Measurements from ENCODE around the gene KPNA6.
"Not testable (repeated sequence)": the region's sequence is repeated elsewhere in the genome, so short reads cannot be mapped to it uniquely, and the experiment has no call there.

The KPNA6 gene

DNA sequence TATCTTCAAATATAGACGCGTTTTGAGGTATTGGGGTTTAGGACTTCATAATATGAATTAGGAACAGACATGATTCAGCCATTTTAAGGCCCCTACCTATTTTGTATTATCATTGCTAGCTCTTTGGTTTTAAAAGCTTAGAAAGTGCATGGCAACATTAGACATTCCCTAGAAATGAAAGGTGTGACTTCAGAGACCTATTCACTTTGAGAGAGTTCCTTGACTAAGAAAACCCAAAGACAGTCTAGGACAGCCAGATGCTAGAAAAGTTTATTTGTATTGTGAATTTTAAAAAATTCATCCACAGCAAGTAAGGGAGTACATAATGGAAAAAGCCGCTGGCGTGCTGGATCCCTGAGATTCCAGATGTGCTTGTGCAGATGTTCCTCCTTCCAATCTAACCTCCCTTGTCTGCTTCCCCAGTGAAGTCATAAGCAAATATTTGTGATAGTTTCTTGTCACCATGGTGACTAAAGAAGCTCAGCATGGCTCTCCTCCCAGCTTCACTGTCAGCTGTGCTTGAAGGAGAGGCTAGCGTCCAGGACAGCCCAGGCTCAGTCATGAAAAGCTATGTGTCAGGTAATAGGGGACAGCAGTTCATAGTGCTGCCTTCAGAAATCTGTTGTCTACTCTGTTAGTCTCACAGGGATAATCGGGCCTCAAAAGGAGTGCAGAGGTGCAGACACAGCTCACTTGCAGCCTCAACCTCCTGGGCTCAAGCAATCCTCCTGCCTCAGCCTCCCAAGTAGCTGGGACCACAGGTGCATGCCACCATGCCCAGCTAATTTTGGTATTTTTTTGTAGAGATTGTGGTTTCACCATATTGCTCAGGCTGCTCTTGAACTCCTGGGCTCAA, 34.8 kb downstream of the KPNA6 start:
- no peak for DNase-seq (ENCODE audit: low spot score)

DNA sequence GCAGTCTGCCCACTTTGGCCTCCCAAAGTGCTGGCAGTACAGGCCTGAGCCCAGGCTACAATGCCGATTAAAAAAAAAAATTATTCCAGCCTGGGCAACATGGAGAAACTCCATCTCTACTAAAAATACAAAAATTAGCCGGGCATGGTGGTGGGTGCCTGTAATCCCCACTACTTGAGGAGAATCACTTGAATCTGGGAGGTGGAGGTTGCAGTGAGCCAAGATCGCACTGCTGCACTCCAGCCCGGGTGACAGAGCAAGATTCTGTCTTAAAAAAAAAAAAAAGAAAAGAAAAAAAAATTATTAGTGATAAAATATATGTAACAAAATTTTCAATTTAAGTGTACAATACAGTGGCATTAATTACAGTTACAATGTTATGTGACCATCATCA, 35.4 kb downstream of the KPNA6 start:
- DNase-seq (ENCODE audit: low spot score): not testable (repeated sequence)

DNA sequence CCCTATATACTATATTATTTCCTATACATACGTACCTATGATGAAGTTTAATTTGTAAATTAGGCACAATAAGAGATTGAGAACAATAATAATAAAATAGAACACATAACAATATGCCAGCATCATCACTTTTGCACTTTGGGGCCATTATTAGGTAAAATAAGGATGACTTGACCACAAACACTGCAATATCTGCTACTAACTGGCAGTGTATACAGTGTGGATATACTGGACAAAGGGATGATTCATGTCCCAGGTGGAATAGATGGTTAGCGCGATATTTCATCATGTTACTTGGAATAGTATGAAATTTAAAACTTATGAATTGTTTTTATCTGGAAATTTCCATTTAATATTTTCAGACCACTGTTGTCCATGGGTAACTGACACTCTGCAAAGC, 36.2 kb downstream of the KPNA6 start:
- DNase-seq (ENCODE audit: low spot score): no peak

DNA sequence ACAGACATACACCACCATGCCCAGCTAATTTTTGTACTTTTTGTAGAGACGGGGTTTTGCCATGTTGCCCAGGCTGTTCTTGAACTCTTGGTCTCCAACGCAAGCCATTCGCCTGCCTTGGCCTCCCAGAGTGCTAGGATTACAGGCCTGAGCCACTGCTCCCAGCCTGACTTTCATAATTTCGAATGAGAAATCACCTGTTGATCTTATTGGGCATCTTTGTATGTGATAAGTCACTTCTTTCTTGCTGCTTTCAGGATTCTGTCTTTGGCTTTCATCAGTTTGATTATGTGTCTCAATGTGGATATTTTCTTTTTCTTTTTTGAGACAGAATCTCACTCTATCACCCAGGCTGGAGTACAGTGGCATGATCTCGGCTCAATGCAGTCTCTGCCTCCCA, 39.9 kb downstream of the KPNA6 start:
- DNase-seq (ENCODE audit: low spot score): not testable (repeated sequence)

DNA sequence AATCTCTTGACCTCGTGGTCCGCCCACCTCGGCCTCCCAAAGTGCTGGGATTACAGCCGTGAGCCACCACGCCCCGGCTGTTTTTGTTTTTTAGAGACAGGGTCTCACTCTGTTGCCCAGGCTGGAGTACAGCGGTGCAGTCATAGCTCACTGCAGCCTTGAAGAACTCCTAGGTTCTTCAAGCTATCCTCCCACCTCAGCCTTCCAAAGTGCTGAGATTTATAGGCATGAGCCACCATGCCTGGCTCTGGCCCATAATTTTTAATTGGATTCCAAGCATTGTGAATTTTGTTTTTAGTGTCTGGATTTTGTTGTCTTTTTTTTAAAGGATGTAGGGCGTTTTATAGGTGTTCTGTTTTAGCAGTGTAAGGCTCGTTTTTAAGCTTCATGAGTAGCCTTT, 43.0 kb downstream of the KPNA6 start:
- no peak for DNase-seq (ENCODE audit: low spot score)

DNA sequence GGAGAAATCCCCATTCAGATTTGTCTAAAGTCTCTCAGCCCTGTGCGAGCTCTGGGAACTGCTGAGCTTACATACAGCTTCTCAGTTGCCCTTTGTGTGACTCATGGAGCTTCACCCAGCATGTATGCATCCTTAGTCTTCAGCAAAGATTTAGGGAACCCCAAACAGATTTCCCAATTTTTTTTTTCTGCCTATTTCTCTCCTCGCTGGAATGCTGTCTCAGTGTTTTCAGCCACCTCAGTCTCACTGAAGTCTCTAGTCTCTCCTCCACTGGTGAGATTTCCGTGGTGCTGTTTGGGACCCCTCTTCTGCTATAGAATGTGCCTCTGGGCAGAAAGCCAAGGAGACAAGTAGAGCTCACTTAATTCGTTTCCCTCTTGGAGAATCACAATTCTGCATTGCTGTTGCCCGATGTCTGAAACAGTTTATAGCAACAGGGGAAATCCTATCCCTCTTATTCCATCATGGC, 43.5 kb downstream of the KPNA6 start:
- DNase-seq (ENCODE audit: low spot score): no peak

DNA sequence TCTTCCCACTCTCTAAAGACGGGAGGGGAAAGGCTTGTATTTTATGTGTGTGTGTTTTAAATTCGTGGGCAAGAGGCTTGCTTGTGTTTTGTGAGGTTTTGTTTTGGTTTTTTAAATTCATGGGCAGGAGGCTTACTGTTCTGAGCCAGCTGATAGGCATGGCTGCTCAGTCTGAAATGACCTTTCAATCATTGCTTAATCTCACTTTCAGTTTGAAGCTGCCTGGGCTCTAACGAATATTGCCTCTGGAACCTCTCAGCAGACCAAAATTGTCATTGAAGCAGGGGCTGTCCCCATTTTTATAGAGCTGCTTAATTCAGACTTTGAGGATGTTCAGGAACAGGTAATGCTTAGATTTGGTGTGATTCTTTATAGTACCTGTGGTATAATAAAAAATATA, 51.3 kb downstream of the KPNA6 start:
- no peak for DNase-seq (ENCODE audit: low spot score)

DNA sequence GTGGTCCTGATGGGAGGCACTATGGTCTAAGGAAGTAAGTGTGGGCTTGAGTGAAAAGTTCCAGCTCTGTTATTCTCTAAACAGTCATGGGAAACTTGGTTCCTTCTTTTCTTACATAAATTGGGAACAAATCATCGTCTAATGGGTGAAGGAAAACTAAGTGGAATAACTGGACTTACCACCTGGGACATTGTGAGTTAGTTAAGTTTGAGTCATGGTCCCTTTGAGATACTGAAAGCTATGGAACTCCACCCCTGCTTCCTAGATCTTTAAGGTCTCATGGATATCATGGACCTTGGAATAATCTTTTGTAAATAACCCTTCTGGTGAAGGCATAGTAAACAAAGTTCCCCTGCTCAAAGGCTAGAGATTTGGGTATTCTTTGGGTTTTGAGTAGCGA, 55.5 kb downstream of the KPNA6 start:
- DNase-seq (ENCODE audit: low spot score): no peak

DNA sequence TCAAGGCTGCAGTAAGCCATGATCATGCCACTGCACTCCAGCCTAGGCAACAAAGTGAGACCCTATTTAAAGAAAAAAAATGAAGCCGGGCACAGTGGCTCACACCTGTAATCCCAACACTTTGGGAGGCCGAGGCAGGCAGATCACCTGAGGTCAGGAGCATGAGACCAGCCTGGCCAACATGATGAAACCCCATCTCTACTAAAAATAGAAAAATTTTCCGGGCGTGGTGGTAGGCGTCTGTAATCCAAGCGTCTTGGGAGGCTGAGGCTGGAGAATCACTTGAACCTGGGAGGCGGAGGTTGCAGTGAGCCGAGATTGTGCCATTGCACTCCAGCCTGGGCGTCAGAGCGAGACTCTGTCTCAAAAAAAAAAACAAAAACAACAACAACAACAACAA, 57.8 kb downstream of the KPNA6 start:
- not testable (repeated sequence) for DNase-seq (ENCODE audit: low spot score)

DNA sequence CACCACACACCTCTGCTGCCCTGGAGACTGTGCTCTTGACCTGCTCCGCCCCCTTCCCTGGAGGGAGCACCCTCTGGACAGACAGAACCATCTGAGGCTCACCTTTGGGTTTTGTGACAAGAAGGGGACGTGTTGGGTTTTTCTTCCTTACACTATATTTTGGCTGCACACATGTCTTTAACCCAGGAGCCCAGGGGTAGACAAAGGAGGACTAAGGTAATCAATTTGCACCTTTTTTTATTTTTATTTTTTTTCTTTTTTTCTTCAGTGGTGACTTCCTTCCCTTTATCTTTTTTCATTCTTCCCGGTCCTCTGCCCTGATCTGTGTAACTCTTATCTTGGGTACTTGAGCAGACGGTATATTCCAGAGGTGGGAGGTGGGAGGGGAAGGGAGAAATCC, 63.1 kb downstream of the KPNA6 start:
- no peak for DNase-seq (ENCODE audit: low spot score)

DNA sequence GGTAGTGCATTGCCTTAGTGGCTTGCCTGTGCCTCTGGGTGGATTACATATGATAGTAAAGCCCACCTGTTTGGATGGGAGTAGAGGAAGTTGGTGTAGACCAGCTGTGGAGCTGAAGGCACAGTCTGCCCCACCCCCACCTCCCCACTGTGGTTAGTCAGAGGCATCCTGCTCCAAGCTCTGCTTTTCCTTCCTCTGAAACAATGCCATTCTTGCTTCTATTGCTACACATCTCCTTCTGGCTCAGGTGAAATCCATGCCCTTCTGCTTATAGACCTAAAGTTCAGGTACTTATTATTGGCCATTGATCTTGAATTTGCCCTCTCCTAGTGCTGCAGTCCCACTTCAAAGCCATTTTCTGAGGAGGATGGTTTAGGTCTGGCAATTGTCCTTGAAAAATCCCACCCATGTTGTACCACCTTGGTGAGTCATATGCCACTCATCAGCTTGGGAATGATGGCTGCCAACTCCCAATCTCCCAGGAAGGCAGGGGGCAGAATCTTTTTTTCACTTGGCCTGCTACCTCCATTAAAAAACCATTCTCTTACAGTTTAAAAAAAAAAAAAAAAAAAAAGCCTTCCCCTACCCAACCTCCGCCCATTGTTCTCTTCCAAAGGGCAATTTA, 64.9 kb downstream of the KPNA6 start:
- DNase-seq (ENCODE audit: low spot score): no peak

DNA sequence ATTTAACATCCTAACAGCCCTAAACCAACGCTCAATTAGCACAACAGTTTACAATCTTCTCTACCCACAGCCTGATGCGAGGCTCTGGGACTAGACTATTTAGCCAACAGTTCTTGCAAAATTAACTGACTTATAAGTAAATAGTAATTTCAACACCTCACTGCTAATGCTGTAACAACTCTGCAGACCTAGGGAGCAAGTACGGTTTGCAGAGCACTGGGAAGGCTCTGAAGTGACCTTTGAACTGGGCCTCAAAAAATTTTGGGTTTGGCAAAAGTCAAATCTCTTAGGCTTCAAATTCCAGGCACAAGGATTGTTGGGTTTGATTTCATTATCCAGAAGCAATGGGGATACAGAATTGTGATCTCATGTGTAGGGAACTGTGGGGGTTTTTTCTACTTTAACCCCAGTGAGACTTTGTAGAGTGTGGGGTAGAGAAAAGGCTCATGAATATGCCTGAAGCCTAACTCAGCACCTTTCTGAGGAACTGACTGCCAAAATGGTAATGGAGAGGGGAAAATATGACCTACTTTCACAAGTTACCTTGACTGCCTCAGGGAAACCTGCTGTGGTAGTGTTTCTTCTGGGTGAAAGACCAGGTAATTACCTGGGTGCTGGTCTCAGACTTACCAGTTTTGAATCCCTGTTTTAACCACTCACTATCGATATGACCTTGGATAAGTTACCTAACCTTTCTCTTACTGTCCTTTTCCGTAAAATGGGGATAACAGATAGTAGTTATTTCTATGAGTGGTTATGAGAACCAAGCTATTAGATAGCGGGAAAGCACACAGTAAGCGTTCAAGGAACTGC, 70.7 kb downstream of the KPNA6 start:
- DNase-seq (ENCODE audit: low spot score): no peak

DNA sequence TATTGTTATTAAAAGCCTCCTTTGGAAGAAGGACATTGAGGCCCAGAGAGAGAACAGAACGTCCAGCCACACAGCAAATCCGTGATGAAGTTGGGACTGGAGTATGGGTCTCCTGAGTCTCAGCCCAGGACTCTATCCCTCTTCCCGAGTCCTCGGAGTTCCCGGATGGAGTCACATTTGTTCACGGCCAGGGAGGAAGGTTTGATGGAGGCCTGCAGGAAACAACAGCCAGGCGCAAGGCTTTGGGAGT, 71.3 kb downstream of the KPNA6 start:
- DNase-seq (ENCODE audit: low spot score): no peak

DNA sequence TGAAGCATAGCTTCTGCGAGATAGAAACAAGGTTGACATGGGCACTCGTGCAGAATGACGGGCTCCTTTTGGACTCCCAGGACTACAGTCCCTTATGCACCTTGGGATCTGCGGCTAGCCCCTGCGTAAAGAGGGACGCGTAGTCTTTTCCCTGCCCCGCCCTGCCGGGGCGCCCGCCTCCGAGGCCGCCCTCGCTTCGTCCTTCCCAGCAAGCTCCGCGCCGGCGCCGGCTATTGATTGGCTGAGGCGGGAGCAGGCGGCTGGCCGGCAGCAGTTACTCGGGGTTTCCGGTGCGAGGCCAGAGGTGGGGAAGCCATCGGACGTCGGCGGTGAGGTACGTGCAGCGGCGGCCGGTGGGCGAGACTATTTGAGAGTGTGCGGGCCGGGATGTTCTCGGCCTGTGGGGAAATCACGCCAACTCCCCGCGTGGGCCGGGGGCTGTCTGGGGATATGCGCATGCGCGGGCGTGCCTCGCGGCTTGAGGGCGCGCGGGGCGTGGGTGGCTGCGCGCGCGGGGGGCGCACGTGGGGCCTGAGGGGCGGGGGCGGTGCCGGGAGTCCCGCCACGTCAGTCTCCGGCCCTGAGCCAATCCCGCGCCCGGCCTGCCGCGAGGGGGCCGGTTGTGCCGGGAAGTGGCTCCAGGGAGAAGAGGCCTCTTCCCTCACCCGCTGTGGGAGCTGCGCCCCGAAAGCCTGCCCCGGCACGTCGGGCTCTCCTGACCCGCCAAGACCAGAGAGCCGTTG, 71.8 kb downstream of the KPNA6 start, which contains the start of gene TXLNA:
Gene TXLNA, plus strand, starts transcription at position 233 of the 743 bp plus-strand sequence. CDS start 671 bp downstream, outside the sequence.
- peak; percentile 95 for DNase-seq (ENCODE audit: low spot score)

DNA sequence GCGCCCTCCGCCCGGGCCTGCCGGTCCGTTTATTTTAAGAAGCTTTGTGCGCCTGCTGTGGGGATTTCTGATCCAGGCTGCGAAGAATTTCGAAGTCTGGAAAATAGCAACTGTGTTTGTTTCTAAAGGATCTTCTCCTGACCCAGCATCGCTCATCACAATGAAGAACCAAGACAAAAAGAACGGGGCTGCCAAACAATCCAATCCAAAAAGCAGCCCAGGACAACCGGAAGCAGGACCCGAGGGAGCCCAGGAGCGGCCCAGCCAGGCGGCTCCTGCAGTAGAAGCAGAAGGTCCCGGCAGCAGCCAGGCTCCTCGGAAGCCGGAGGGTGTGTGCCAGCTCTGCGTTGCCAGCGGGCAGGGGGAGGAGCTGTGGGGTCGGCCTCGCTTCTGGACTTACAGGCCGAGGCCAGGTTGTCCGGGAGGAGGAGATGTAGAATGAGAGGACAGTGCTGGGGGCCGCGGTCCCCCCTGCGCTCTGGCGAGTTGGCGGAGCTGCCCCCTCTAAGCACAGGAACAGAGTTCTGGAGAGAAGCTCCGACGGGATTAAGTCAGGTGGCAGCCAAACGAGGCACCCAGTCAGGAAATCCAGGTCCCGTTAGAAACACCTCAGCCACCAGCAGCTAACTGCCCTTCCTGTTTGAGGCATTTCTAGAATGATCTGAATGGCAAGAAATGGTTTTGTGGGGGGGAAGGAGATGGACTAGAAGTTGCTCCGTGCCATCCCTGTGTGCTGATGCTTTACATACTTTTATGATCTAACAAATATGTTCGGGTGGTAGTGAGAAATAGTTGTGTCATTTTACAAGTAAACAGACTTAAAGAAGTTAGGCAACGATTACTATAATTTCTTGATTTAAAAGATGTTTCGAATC, 72.6 kb downstream of the KPNA6 start:
- peak; percentile 69 for DNase-seq (ENCODE audit: low spot score)

DNA sequence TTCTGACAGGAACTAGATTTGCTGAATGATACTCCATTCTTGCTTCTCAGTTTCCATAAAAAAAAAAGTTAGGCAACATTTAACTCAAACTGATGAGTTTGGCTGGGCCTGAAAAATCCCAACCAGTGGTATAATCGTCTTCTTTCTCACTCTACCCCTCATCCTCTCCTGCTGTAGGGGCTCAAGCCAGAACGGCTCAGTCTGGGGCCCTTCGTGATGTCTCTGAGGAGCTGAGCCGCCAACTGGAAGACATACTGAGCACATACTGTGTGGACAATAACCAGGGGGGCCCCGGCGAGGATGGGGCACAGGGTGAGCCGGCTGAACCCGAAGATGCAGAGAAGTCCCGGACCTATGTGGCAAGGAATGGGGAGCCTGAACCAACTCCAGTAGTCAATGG, 73.2 kb downstream of the KPNA6 start:
- DNase-seq (ENCODE audit: low spot score): no peak

DNA sequence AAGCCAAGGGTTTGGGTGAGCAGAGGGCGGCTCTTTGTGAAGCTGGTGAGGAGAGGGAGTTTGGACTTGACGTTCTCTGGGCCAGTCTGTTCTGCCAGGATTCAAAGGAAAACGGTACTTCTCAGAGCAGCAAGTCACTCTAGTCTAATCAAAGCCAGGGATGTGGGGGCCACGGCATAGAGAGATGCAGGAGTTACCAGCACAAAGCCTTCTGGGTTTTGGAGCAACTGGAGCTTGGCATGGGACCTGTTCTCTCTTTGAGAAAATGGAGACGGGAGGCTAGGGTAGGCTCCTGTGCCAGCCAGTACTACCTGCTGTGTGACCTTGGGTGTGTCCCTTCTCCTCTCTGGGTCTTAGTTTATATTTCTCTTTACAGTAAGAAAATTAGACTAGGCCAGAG, 73.7 kb downstream of the KPNA6 start:
- DNase-seq (ENCODE audit: low spot score): no peak

DNA sequence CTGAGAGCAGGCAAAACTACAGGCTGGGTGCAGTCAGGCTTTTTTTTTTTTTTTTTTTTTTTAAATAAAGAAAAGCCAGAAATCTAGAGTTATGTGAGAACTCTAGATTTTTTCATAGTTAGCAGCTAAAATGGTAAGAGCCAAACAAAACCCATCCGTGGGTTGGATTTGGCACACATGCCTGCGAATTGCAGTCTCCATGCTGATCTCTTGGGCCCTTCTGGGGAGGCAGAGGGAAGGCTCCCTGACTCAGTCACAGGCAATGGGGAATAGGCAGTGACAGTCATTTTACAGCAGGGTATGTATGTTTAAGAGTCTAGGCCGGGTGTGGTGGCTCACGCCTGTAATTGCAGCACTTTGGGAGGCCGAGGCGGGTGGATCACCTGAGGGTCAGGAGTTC, 74.2 kb downstream of the KPNA6 start:
- no peak for DNase-seq (ENCODE audit: low spot score)

DNA sequence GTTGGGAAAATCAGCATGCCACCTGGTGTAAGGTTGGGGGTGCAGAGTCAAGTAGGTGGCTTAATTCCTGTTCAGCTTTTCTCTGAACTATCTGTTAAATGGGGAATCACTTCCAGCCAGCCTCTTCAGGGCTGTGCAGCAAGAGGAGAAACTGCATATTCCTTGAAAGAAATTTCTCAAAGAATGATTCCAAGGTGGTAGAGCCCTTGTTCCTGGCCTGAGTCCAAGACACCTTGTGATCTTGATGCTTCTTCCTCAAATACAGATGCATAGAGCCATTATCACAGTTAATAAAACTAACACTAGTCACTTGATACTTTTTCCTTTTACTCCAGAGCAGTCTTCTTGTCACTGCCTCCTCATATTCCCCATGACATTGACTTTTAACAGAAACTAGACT, 76.8 kb downstream of the KPNA6 start:
- no peak for DNase-seq (ENCODE audit: low spot score)

DNA sequence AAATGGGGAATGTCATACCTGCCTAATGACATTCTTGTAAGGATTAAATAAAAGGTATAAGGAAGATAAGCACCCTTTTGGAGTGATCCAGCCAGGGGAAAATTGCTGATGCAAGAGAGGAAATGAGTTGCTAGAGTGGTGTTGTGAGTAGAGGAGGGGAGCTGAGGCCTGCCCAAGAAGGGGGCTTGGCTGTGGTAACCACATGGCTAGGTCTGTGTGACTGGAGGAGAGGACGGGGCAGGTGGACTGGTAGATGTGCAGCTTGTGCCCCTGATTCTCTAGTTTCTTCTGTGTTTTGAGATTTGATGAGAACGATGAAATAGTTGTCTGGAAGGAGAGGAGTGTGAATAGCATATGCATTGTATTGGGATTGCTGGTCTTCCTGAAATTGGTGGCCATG, 78.2 kb downstream of the KPNA6 start:
- DNase-seq (ENCODE audit: low spot score): no peak

DNA sequence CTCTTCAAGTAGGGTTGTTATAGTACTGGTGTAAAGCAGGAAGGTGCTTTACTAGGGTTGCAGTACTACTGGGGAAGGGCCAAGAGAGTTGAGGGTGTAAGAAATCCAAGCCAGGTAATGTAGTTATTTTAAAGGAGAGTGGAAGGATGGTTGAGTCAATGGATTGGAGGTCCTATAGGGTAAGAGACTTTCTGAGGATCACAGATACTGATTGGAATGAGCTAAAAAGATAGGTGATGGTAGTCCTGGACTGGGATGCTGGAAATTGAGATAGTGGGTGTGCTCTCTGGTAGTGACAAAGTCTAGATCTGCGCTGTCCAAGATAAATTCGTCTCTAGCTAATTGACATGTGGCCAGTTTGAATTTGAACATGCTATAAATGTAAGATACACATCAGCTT, 78.6 kb downstream of the KPNA6 start:
- no peak for DNase-seq (ENCODE audit: low spot score)

All from activated CD4-positive, alpha-beta T cell treated with anti-CD3 and anti-CD28 coated beads, Interleukin-2, Interleukin-4, amounts not matched to agents 100 ng/mL and 50 ng/mL, durations not matched to agents 16 hours and 8 hours (primary cell).